Psoas muscle (tissue), 8 donors: Measurements from ENCODE around the gene ADRB2. TPM values are rescaled to one million over a fixed set of nuclear protein-coding genes. Genes with fewer than 3 reads are reported as not detected.

Experiments
- ATAC-seq, 4 donors: fragments of 200-7000 bp; cut with Tn5 transposase; one replicate each; pipeline ENCODE4 v1.9.1; 2020; ENCODE audit warnings: moderate library complexity in 3 of 4, mild to moderate bottlenecking in 2 of 4
- DNase-seq, 2 donors: peaks; one replicate each; pipeline ENCODE4 v3.0.0-alpha.2; 2020
- H3K27ac ChIP-seq: fragments of 200-600 bp; one replicate; pipeline ENCODE4 v1.8.0; 2022
- H3K27me3 ChIP-seq, 3 donors: fragments of 200-600 bp in 1 of 3; one replicate each; pipeline versions ENCODE4 v1.6.1 to v1.8.0; 2013 to 2022; ENCODE audit warnings: low read length in 2 of 3, mild to moderate bottlenecking in 2 of 3, moderate library complexity in 1 of 3; ENCODE audit not compliant: insufficient read depth in 3 of 3
- H3K36me3 ChIP-seq, 2 donors: fragments of 200-600 bp in 1 of 2; one replicate each; pipeline versions ENCODE4 v1.6.1 to v1.8.0; 2013 to 2022; ENCODE audit warnings: low read depth in 1 of 2, mild to moderate bottlenecking in 1 of 2, moderate library complexity in 1 of 2; ENCODE audit not compliant: insufficient read depth in 1 of 2
- H3K4me1 ChIP-seq: fragments of 200-600 bp; one replicate; pipeline ENCODE4 v1.8.0; 2022
- H3K4me3 ChIP-seq: fragments of 200-600 bp; one replicate; pipeline ENCODE4 v1.8.0; 2022; ENCODE audit warnings: mild to moderate bottlenecking
- H3K9me3 ChIP-seq: fragments of 200-600 bp; one replicate; pipeline ENCODE4 v1.8.0; 2022
- WGBS, 3 donors: extraction: QIAGEN DNeasy Blood & Tissue Kit; methylation state at CpG; one replicate each; pipeline versions ENCODE4 v1.1.6 to v1.1.7; 2013; 5-methylcytosine and 5-hydroxymethylcytosine counted together
- intact Hi-C, 2 donors: fragments of 100-400 bp; cut with DNase I; formaldehyde crosslinking; loops; one replicate each; pipeline versions ENCODE4 v1.11.0 to v1.14.2; 2022
- polyA plus RNA-seq, 3 donors: library from polyadenylated mRNA; stranded (reverse); fragments of 200-250 nt; gene quantifications; one replicate each; pipeline ENCODE4 v1.2.3, GENCODE V29; 2013
- total RNA-seq, 4 donors: library from RNA; stranded (reverse); fragmentation: NEBNext Ultra II Directional in 2 of 4; extraction: Animal tissue kit (Norgen Biotek cat#: 25700) in 2 of 4; gene quantifications; one replicate each; pipeline versions ENCODE4 v1.2.1 to v1.2.4, GENCODE V29; 2021 to 2023
- TF ChIP-seq, protein P1 (sequence below): fragments of 200-600 bp; IDR thresholded peaks from one replicate; pipeline ENCODE4 v1.8.0; 2022; ENCODE audit warnings: antibody characterized with exemption
- donor health status: healthy with polysubstance abuse.
- donor health status: DM: no; HTN: no; CAD: no; lungs with moderate emphysema.
- donor health status: Bipolar disorder and iron deficiency.
- donor health status: healthy.
- donor health status: DM: yes; HTN: yes; CAD: no.
- donor health status: DM: no; HTN: no; CAD: no.
- donor health status: DM: no; HTN: no; CAD: no.
- donor health status: DM: yes; HTN: yes; CAD: no.

Gene ADRB2
- total and polyA plus RNA-seq, 7 donors, result 1.3 to 11.1 (median 5.6) TPM

DNA sequence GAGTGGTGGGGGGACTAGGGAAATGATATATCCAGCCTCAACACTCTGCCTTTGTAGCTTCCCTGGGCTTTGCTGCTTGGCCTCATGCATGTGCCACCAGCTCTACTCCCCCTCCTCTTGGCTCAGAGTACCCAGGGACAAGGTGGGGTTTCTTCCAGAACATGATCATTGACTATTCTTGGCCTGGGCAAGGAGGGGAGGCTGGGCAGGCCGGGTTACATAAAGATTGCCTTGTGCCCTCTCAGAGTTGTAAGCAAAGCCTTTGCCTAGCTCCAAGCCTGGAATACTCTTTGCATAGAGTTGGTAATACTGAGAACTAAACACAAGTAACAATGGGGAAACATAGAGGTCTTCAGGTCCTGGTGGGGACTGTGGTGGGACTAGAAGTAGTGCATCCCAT lies 11.9 kb downstream of the ADRB2 start:
- TF ChIP-seq, protein P1, sequence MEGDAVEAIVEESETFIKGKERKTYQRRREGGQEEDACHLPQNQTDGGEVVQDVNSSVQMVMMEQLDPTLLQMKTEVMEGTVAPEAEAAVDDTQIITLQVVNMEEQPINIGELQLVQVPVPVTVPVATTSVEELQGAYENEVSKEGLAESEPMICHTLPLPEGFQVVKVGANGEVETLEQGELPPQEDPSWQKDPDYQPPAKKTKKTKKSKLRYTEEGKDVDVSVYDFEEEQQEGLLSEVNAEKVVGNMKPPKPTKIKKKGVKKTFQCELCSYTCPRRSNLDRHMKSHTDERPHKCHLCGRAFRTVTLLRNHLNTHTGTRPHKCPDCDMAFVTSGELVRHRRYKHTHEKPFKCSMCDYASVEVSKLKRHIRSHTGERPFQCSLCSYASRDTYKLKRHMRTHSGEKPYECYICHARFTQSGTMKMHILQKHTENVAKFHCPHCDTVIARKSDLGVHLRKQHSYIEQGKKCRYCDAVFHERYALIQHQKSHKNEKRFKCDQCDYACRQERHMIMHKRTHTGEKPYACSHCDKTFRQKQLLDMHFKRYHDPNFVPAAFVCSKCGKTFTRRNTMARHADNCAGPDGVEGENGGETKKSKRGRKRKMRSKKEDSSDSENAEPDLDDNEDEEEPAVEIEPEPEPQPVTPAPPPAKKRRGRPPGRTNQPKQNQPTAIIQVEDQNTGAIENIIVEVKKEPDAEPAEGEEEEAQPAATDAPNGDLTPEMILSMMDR, result no peak
- Histone ChIP-seq H3K4me3 (no peak overlapping the region), H3K9me3 (no peaks in the 10 kb centered on the region), H3K27ac (peak overlapping the region; percentile 38), H3K4me1 (peaks cover 81% of the 10 kb centered on the region), H3K36me3 (no peaks in the 10 kb centered on the region), H3K27me3 (no peaks in the 10 kb centered on the region)
- DNase-seq (no peak), ATAC-seq (peak; percentile 38 to 56 (median 46))
- intact Hi-C loops, result no loop called here
- WGBS, 3 donors, result 26 to 47% (median 42%) methylated on average over 1 of the region's 1 CpG

DNA sequence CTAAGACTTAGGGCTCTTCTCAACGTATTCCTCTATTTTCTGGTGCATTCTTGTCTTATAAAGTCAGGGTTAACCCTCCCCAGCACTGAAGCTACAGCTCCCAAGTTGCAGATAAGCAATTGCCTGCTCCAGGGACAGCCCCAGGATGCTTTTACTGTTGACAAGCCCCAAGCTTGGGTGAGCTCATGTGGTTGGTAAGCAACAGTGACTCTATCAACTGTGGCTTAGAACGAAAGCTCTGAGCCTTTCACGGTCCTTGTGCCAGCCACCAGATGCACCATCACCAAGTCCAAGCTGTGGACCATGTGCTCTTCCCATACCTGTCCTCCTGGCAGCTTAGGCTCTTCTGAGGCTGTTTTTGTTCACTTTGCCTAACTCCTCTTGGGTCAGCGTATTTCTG lies 13.5 kb downstream of the ADRB2 start:
- Histone ChIP-seq H3K36me3 (no peaks in the 10 kb centered on the region), H3K4me3 (no peak overlapping the region), H3K9me3 (no peaks in the 10 kb centered on the region), H3K27me3 (no peaks in the 10 kb centered on the region), H3K4me1 (peaks cover 67% of the 10 kb centered on the region), H3K27ac (no peak overlapping the region)
- ATAC-seq (no peak), DNase-seq (no peak)
- WGBS, 3 donors, result 57 to 63% (median 61%) methylated on average over 4 of the region's 4 CpGs
- intact Hi-C loops, result no loop called here
- TF ChIP-seq, protein P1, result no peak

DNA sequence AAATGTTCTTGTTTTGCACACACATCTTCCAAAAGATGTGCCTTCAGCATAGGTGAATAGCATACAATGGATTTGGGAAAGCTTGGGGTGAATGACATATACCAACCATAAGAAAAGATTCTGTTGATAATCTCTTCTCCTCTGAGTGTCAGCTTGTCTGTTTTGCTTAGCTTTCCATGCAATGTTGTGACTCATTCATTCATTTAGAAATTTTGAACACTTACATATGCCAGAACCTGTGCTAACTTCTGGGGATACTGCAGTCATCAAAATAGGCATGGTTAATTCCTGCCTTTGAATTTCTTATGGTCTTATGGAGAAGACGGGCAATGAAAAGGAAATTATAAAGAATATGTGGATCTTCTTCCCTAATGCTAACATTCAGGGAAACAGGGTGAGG lies 14.1 kb downstream of the ADRB2 start:
- WGBS, 3 donors, result 67 to 83% (median 74%) methylated on average over 1 of the region's 1 CpG
- Histone ChIP-seq H3K4me3 (no peak overlapping the region), H3K9me3 (no peaks in the 10 kb centered on the region), H3K27ac (no peak overlapping the region), H3K27me3 (no peaks in the 10 kb centered on the region), H3K36me3 (no peaks in the 10 kb centered on the region), H3K4me1 (peaks cover 62% of the 10 kb centered on the region)
- intact Hi-C loops, result no loop called here
- TF ChIP-seq, protein P1, result no peak
- ATAC-seq (peak in 1 of 4 donors; percentile 30), DNase-seq (no peak)

DNA sequence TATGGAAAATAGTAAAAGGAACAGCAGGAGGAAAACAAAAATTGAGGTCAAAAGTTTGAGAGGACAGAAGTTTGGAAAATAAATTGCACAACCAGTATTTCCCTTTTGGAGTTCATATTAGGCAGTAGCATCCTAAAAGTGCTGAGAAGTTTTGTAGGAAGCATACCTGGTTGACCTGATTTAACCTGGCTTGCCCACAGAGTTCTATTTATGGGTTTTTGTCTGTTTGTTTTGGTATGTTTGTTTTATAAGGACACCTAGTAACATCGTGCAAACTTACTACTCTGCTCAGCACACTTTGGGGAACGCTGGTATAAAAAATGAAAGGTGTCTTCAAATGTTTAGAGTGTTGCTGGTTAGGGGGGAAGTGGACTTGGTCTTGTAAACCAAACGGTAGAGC lies 15.1 kb downstream of the ADRB2 start:
- Histone ChIP-seq H3K4me3 (no peak overlapping the region), H3K36me3 (no peaks in the 10 kb centered on the region), H3K27ac (no peak overlapping the region), H3K9me3 (no peaks in the 10 kb centered on the region), H3K27me3 (no peaks in the 10 kb centered on the region), H3K4me1 (peaks cover 62% of the 10 kb centered on the region)
- ATAC-seq (no peak), DNase-seq (no peak)
- TF ChIP-seq, protein P1, result no peak
- intact Hi-C loops, result no loop called here
- WGBS, 3 donors, result 18 to 29% (median 23%) methylated on average over 3 of the region's 3 CpGs

DNA sequence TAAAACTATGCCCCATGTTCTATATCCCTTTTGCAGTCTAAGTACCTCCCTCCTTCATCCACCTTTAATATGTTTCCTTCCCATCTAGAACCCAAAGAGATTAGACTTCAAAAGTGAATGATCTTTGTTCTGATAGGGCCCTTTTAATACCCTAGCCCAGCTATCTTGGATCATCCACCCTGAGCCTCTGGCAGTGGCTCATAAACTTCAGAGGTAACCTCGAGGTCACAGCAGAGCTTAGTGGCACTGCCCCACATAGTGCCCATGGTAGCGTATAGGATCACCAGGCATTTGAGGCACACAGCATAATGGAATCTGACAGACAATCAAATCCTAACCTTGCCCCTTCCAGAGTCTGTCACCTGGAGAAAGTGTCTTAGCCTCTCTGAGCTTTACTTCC lies 15.8 kb downstream of the ADRB2 start:
- Histone ChIP-seq H3K27ac (no peak overlapping the region), H3K4me3 (no peak overlapping the region), H3K4me1 (peaks cover 58% of the 10 kb centered on the region), H3K9me3 (no peaks in the 10 kb centered on the region), H3K27me3 (no peaks in the 10 kb centered on the region), H3K36me3 (no peaks in the 10 kb centered on the region)
- WGBS, 3 donors, result 34 to 44% (median 43%) methylated on average over 2 of the region's 2 CpGs
- intact Hi-C loops, result no loop called here
- ATAC-seq, result peak in 2 of 4 donors; percentile 35 to 44
- TF ChIP-seq, protein P1, result no peak
- no peak for DNase-seq
